Fibroblast of villous mesenchyme (primary cell): ENCODE results near the gene PTPRU. TPM values are rescaled to one million over a fixed set of nuclear protein-coding genes. Genes with fewer than 3 reads are reported as not detected.

ENCODE experiments used
- DNase-seq: peaks from one replicate; pipeline ENCODE4 v3.0.0-alpha.2; 2010; ENCODE audit warnings: low read depth
- H3K4me3 ChIP-seq: 2 replicates; pipeline ENCODE4 v1.5.1; 2011; ENCODE audit warnings: low read depth, mild to moderate bottlenecking, low read length
- CTCF ChIP-seq: IDR thresholded peaks from 2 replicates; pipeline ENCODE4 v1.5.1; 2012; ENCODE audit warnings: low read depth, mild to moderate bottlenecking, low read length; ENCODE audit not compliant: insufficient read depth
- total RNA-seq: library from RNA; depleted of rRNA; stranded (reverse); fragments of >200 nt; gene quantifications from 2 replicates; pipeline ENCODE4 v1.2.3, GENCODE V29; 2012

Gene PTPRU
- total RNA-seq, 1 donor, result 6.9 TPM

GRCh38 chr1:29343476-29343875 is 107.2 kb downstream of the PTPRU start:
- no peak for TF ChIP-seq CTCF
- DNase-seq, result no peak
- no peak overlapping the region for H3K4me3 ChIP-seq

DNA sequence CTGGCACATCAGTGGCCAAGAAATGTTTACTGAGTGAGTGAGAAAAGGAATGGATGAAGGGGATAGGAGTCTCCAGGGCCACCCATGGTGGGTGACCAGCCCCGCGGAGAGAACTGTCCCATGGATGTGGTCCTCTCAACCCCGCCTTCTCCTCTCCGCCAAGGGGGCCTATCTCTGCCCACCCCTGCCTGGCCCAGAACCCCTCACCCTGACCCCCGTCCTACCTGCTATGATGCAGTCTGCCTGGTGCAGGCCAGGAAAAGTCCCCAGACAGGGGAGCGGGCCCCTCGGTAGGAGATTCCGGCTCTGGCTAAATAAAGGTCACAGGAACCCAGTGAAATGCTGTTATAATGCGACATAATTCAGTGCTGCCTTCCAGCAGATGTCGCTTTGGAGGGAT is 107.6 kb downstream of the PTPRU start:
- H3K4me3 ChIP-seq, result no peak overlapping the region
- no peak for DNase-seq
- TF ChIP-seq CTCF, result no peak

DNA sequence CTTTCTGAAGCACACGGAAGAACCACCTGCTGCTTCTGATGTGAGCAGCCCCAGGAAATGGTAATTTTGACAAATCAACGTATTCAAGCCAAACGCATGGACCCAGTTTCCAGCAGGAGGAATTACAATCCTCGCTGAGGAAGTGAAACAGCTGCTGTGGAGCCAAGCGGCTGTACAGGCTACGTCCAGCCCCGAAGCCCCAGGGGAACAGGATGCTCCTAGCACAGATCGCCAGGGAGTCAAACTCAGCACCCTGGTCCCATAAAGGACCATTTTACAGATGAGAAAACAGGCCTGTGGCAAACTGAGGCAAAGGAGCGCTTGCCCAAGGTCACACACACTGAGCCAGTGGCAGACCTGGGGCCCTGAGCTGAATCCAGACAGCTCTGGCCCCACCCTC is 108.0 kb downstream of the PTPRU start:
- H3K4me3 ChIP-seq, result no peak overlapping the region
- TF ChIP-seq CTCF, result no peak
- no peak for DNase-seq

DNA sequence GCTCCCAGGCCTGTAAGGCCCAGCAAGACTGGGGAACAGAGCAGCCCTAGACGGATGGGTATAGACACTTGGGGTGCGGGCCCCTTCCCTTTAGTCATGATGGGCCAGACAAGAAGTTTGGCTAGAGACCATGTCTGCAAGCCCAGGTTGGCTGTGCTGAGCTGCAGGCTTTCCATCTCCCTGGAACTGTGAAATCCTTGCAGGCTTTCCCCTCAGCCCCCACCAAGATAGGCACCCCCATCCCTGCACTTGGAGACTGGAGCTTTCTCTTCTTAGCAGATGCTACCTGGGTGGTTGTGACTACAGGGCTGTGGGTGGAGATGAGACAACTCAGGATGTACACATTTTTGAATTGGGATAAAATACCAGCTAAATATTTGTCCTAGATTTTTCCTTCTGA is 110.3 kb downstream of the PTPRU start:
- TF ChIP-seq CTCF, result no peak
- no peak for DNase-seq
- H3K4me3 ChIP-seq, result no peak overlapping the region

DNA sequence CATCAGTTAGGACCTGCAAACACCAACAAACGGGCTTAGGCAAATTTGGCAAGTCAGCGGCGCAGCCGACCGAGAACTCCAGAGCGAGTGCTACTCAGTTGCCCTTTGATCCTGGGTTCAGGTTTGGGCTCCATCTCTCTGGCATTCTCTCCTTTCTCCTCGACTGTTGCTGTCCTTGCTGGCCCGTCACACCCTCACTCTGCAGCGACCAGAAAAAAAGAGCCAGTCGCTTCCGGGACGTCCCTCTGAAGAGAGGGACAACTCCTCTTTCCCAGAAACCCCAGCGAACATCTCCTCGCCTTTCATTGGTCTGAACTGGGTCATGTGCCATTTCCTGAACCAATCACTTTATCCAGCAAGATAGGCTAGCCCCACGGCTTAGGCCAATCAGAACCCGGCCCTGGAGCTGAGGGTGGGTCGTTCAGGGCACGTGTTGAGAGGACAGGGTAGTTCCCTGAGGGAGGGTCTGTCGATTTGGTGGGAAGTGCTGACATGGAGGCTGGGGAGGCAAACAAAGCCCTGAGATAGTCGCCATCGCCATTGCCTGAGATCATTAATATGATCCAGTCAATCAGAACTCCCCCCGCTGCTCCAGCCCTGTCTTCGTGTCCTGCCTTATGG is 113.7 kb downstream of the PTPRU start:
- no peak overlapping the region for H3K4me3 ChIP-seq
- no peak for DNase-seq
- no peak for TF ChIP-seq CTCF

DNA sequence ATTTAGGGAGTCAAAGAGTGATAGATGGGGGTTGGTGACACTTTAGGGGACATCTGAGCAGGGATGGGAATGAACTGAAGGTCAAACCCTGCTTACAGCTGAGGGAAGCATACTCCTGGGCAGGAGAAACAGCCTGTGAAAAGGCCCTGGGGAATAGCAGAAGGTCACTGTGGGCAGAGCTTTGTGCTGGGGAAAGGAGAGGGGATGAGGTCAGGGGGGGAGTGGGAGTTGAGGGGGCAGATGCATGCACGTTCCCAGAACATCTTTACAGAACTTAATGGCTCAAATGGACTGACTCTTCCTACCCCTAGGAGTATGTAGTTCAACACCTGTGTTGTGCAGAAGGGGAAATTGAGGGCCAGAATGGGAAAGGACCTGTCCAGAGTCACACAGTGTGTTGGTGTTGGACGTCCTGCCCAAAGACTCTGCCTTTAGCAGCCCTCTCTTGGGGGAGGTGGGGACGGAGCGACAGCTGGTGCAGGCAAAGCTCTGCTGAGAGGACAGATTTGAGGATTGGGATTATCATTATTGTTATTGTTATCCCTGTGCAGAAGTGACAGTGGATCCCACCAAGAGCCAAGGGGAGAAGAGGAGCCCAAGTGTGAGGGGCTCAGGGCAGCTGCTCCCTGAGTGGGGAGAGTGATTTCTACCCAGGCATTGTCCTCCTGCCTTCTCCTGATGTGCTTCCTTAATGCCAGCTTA is 116.5 kb downstream of the PTPRU start:
- no peak for TF ChIP-seq CTCF
- no peak for DNase-seq

More for the DNA sequence above, 116.5 kb downstream of the PTPRU start:
- no peak overlapping the region for H3K4me3 ChIP-seq
